Tibial artery (tissue), 4 donors: ENCODE results near the gene KCNMA1.
A peak's percentile ranks its signal among the peaks of the same experiment; 100 is the strongest.

Experiments
- DNase-seq, 2 donors: peaks; one replicate each; pipeline ENCODE4 v3.0.0-alpha.2; 2019
- H3K27ac ChIP-seq, 2 donors: fragments of 200-600 bp; sonication (generic) in 1 of 2; 1 replicate in 1 of 2; 2 replicates in 1 of 2; pipeline ENCODE4 v1.5.1; 2018 to 2019; ENCODE audit warnings: mild to moderate bottlenecking in 1 of 2
- H3K27me3 ChIP-seq, 2 donors: fragments of 200-600 bp; sonication (generic) in 1 of 2; one replicate each; pipeline versions ENCODE4 v1.5.1 to v1.6.0; 2016 to 2019
- H3K36me3 ChIP-seq, 3 donors: fragments of 200-600 bp; sonication (generic) in 2 of 3; one replicate each; pipeline ENCODE4 v1.5.1; 2016 to 2019; ENCODE audit warnings: mild to moderate bottlenecking in 2 of 3
- H3K4me1 ChIP-seq, 4 donors: fragments of 200-600 bp; sonication (generic) in 2 of 4; 1 replicate in 3 of 4; 2 replicates in 1 of 4; pipeline ENCODE4 v1.5.1; 2016 to 2019
- H3K4me3 ChIP-seq, 2 donors: fragments of 200-600 bp; sonication (generic) in 1 of 2; 1 replicate in 1 of 2; 2 replicates in 1 of 2; pipeline ENCODE4 v1.5.1; 2018 to 2019; ENCODE audit warnings: mild to moderate bottlenecking in 2 of 2
- H3K9me3 ChIP-seq, 3 donors: fragments of 200-600 bp; sonication (generic) in 1 of 3; one replicate each; pipeline ENCODE4 v1.5.1; 2016 to 2019
- CTCF ChIP-seq, 2 experiments: fragments of 200-600 bp in 1 of 2; fragments of 450-650 bp in 1 of 2; IDR thresholded peaks; one replicate each; pipeline ENCODE4 v1.5.1; 2017 to 2019; ENCODE audit warnings: antibody characterized with exemption in 2 of 2, mild to moderate bottlenecking in 1 of 2, moderate library complexity in 1 of 2
- intact Hi-C: fragments of 100-400 bp; cut with DNase I; formaldehyde crosslinking; loops from one replicate; pipeline ENCODE4 v1.15.0; 2023; ENCODE audit warnings: low total_unique reads

KCNMA1 gene

GRCh38 chr10:77598606-77599005, 39.0 kb downstream of the KCNMA1 start:
- H3K27me3 ChIP-seq: no peaks in the 10 kb centered on the region
- peak overlapping the region; percentile 53 to 64 for H3K27ac ChIP-seq
- H3K4me3 ChIP-seq: no peak overlapping the region
- H3K36me3 ChIP-seq: no peaks in the 10 kb centered on the region
- H3K4me1 ChIP-seq: peaks cover 0 to 67% (median 30%) of the 10 kb centered on the region in 4 donors
- no peak for DNase-seq
- no peak for TF ChIP-seq CTCF (IDR thresholded peaks at IDR 0.05)
- H3K9me3 ChIP-seq: no peaks in the 10 kb centered on the region
- intact Hi-C loops: no loop called here

- no peak for TF ChIP-seq CTCF (IDR thresholded peaks at IDR 0.05)
- no peaks in the 10 kb centered on the region for H3K27me3 ChIP-seq
- H3K36me3 ChIP-seq: no peaks in the 10 kb centered on the region
- no peak for DNase-seq
- H3K27ac ChIP-seq: peak overlapping the region; percentile 53 to 64
- H3K9me3 ChIP-seq: no peaks in the 10 kb centered on the region
- H3K4me1 ChIP-seq: peaks cover 0 to 67% (median 30%) of the 10 kb centered on the region in 4 donors
- intact Hi-C loops: no loop called here
- H3K4me3 ChIP-seq: no peak overlapping the region
Observed at GRCh38 chr10:77597560-77597959, 40.0 kb downstream of the KCNMA1 start.

GRCh38 chr10:77594471-77594783, 43.2 kb downstream of the KCNMA1 start:
- H3K4me3 ChIP-seq: no peak overlapping the region

GRCh38 chr10:77593771-77594470, 43.7 kb downstream of the KCNMA1 start:
- Histone ChIP-seq H3K9me3 (no peaks in the 10 kb centered on the region), H3K36me3 (no peaks in the 10 kb centered on the region), H3K4me1 (peaks cover 0 to 74% (median 42%) of the 10 kb centered on the region in 4 donors), H3K4me3 (no peak overlapping the region), H3K27ac (peak overlapping the region; percentile 88 to 95), H3K27me3 (no peaks in the 10 kb centered on the region)
- TF ChIP-seq CTCF (IDR thresholded peaks at IDR 0.05): no peak
- no peak for DNase-seq
- intact Hi-C loops: no loop called here

More at GRCh38 chr10:77594471-77594783, 43.2 kb downstream of the KCNMA1 start:
- Histone ChIP-seq H3K27ac (peak overlapping the region; percentile 88 to 95), H3K27me3 (no peaks in the 10 kb centered on the region), H3K36me3 (no peaks in the 10 kb centered on the region), H3K9me3 (no peaks in the 10 kb centered on the region), H3K4me1 (peaks cover 0 to 74% (median 43%) of the 10 kb centered on the region in 4 donors)
- intact Hi-C loops: no loop called here
- TF ChIP-seq CTCF (IDR thresholded peaks at IDR 0.05): no peak
- no peak for DNase-seq

GRCh38 chr10:77592946-77593636, 44.5 kb downstream of the KCNMA1 start:
- Histone ChIP-seq H3K36me3 (no peaks in the 10 kb centered on the region), H3K27ac (peak overlapping the region; percentile 88 to 95), H3K9me3 (no peaks in the 10 kb centered on the region), H3K4me1 (peaks cover 0 to 74% (median 38%) of the 10 kb centered on the region in 4 donors), H3K27me3 (no peaks in the 10 kb centered on the region), H3K4me3 (no peak overlapping the region)
- no peak for TF ChIP-seq CTCF (IDR thresholded peaks at IDR 0.05)
- intact Hi-C loops: no loop called here
- peak; percentile 78 to 90 for DNase-seq
